Measurements from ENCODE around the gene SDK1. TPM values are rescaled to one million over a fixed set of nuclear protein-coding genes. Genes with fewer than 3 reads are reported as not detected.

Gene SDK1
- total and polyA plus RNA-seq, 2 of the 8 experiments (the other 6 are each of a cell fraction or from before 2014, with no cell fraction given), result 3.3 to 7.2 TPM

DNA sequence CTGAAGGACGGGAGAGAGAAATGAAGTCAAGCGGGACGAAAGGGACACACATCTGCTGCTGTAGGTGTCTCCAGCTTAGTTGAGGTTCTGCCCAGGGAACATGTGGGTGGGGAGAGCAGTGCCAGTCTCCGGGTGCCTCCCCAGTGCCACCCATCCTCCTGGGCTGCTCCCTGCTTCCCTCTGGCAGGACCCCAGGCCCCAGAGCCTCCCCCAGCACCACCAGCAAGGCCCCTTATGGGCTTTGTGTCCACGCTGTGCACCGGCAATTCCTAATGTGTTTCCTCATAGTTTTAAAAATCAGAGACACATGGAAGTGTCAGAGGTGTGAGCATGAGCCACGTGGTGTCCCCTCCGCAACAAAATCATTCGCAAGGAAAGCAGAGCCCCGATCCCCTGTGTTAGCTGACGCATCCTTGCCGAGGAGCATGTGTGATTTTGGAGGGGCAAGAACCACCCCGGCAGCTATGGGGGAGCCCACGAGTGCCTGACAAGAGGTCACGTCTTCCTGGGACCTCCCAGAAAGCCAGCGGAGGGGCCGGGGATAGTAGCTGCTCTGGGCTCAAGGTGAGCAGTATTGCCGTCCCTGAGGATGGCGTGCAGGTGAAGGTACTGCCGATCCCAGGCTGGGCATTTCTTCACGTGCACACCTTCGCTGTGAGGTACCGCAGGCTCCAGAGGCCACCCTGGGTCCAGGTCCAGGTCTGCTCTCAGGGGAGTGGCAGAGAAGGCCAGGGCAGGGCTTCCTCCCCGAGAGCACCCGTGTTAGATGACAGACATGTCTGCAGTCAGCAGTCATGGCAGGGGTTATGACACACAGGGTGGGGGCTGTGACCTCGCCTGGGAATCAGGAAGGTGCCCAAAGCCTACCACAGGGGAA is 932.8 kb downstream of the SDK1 start:
- Histone ChIP-seq H3K56ac (replicated peaks; ENCODE audit: insufficient read length, low read depth, low read length) (no peak overlapping the region), H3K27me3 (replicated peaks in 1 of 4; ENCODE audit: control insufficient read depth in 3 of 4, extremely low read depth in 1 of 4, insufficient read depth in 3 of 4, low read length in 3 of 4) (no peaks in the 10 kb centered on the region), H3K4ac (replicated peaks; ENCODE audit: insufficient read length, low read depth, low read length) (no peak overlapping the region), H3K9me3 (ENCODE audit: insufficient read depth in 2 of 2, low read depth in 1 of 2, low read length in 1 of 2) (no peaks in the 10 kb centered on the region), H2BK5ac (ENCODE audit: low read depth, low read length) (no peak overlapping the region), H4K20me1 (replicated peaks in 1 of 2; ENCODE audit: control insufficient read depth in 1 of 2, insufficient read depth in 2 of 2, low read length in 2 of 2) (no peaks in the 10 kb centered on the region), H3K79me2 (ENCODE audit: control insufficient read depth in 1 of 2, insufficient read depth in 2 of 2, low read length in 2 of 2) (no peaks in the 10 kb centered on the region), H3K27ac (ENCODE audit: low read depth, low read length) (no peak overlapping the region), H2BK20ac (ENCODE audit: low read length) (no peak overlapping the region), H2BK12ac (ENCODE audit: low read depth, low read length) (no peak overlapping the region), H2AFZ (ENCODE audit: low read length) (no peak overlapping the region), H2AK5ac (ENCODE audit: low read depth, low read length) (no peak overlapping the region), H3K9ac (replicated peaks in 1 of 4; ENCODE audit: extremely low read depth in 1 of 4, low read depth in 3 of 4, low read length in 3 of 4) (no peak overlapping the region), H3K36me3 (ENCODE audit: control insufficient read depth in 2 of 4, insufficient read depth in 4 of 4, low read length in 3 of 4) (no peaks in the 10 kb centered on the region), H2BK15ac (ENCODE audit: low read length) (no peak overlapping the region), H3K4me3 (ENCODE audit: extremely low read depth in 1 of 4, insufficient read depth in 2 of 4, low read depth in 3 of 4, low read length in 4 of 4) (no peak overlapping the region), H3K4me2 (ENCODE audit: insufficient read depth in 1 of 2, low read depth in 2 of 2, low read length in 2 of 2) (no peak overlapping the region), H4K8ac (ENCODE audit: extremely low read depth, insufficient read depth, low read length) (no peak overlapping the region; the same call in 1 of the 2 replicates), H4K91ac (replicated peaks; ENCODE audit: insufficient read length, low read length) (no peak overlapping the region), H3K18ac (ENCODE audit: extremely low read depth, low read length) (no peak overlapping the region), H3K4me1 (replicated peaks in 1 of 4; ENCODE audit: control insufficient read depth in 3 of 4, insufficient read depth in 4 of 4, low read length in 3 of 4) (no peaks in the 10 kb centered on the region; a peak in 1 of 7 replicates), H3K23me2 (ENCODE audit: low read depth, low read length) (peaks cover 3% of the 10 kb centered on the region; the same call in 1 of the 2 replicates), H2BK120ac (replicated peaks; ENCODE audit: low read depth, low read length) (no peak overlapping the region), H3K23ac (ENCODE audit: insufficient read length) (no peak overlapping the region), H3K14ac (ENCODE audit: insufficient read length) (no peak overlapping the region), H3K79me1 (ENCODE audit: low read depth, low read length) (no peaks in the 10 kb centered on the region), H4K5ac (ENCODE audit: insufficient read length, low read depth, low read length) (no peak overlapping the region)
- 92% methylated on average over 23 of the region's 26 CpGs; no CpG with 5 or more reads in 1 of the 2 experiments for WGBS, 2 experiments (ENCODE audit: extremely low coverage in 1 of 2, insufficient coverage in 1 of 2, insufficient read length in 1 of 2, insufficient replicate concordance in 2 of 2, low coverage in 1 of 2, low lambda C conversion rate in 2 of 2, missing lambda C conversion rate in 1 of 2)
- DNase-seq (ENCODE audit: low read depth in 1 of 2, low spot score in 2 of 2), result no peak
- no peak for FAIRE-seq
- ChIA-PET POLR2A (ENCODE audit: partially characterized antibody) (no interaction called here), CTCF (ENCODE audit: partially characterized antibody) (interaction anchor here (2.8 kb wide), 1 partner anchor 8 kb away, joined by 10 read pairs; no protein-coding TSS in a partner anchor)
- TF ChIP-seq HDAC6 (IDR thresholded peaks at IDR 0.05; ENCODE audit: low read depth, low read length), result no peak
- no peak for TF ChIP-seq SAP30 (IDR thresholded peaks at IDR 0.05; ENCODE audit: insufficient read depth, insufficient replicate concordance, low read length)
- TF ChIP-seq JUN (IDR thresholded peaks at IDR 0.05; ENCODE audit: low read depth, low read length), result no peak
- no peak for TF ChIP-seq CHD2 (IDR thresholded peaks at IDR 0.05; ENCODE audit: low read length)
- TF ChIP-seq, protein P1, sequence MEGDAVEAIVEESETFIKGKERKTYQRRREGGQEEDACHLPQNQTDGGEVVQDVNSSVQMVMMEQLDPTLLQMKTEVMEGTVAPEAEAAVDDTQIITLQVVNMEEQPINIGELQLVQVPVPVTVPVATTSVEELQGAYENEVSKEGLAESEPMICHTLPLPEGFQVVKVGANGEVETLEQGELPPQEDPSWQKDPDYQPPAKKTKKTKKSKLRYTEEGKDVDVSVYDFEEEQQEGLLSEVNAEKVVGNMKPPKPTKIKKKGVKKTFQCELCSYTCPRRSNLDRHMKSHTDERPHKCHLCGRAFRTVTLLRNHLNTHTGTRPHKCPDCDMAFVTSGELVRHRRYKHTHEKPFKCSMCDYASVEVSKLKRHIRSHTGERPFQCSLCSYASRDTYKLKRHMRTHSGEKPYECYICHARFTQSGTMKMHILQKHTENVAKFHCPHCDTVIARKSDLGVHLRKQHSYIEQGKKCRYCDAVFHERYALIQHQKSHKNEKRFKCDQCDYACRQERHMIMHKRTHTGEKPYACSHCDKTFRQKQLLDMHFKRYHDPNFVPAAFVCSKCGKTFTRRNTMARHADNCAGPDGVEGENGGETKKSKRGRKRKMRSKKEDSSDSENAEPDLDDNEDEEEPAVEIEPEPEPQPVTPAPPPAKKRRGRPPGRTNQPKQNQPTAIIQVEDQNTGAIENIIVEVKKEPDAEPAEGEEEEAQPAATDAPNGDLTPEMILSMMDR (IDR thresholded peaks at IDR 0.05; ENCODE audit: control extremely low read depth in 1 of 3, insufficient read depth in 1 of 3, low read depth in 1 of 3, low read length in 3 of 3), result no peak
- TF ChIP-seq BRCA1 (IDR thresholded peaks at IDR 0.05; ENCODE audit: low read depth, low read length), result no peak
- TF ChIP-seq SUZ12 (IDR thresholded peaks at IDR 0.05; ENCODE audit: low read length), result no peak
- TF ChIP-seq, protein P2, sequence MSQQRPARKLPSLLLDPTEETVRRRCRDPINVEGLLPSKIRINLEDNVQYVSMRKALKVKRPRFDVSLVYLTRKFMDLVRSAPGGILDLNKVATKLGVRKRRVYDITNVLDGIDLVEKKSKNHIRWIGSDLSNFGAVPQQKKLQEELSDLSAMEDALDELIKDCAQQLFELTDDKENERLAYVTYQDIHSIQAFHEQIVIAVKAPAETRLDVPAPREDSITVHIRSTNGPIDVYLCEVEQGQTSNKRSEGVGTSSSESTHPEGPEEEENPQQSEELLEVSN (IDR thresholded peaks at IDR 0.05), result no peak
- TF ChIP-seq SIRT6 (IDR thresholded peaks at IDR 0.05; ENCODE audit: low read length), result no peak
